Tibial nerve (tissue), 4 donors: ENCODE results near the gene MALAT1. TPM values are rescaled to one million over a fixed set of nuclear protein-coding genes. Genes with fewer than 3 reads are reported as not detected.
"Not testable (repeated sequence)": the region's sequence is repeated elsewhere in the genome, so short reads cannot be mapped to it uniquely, and the experiment has no call there.

Experiments
- DNase-seq, 2 donors: peaks; one replicate each; pipeline ENCODE4 v3.0.0-alpha.2; 2019; ENCODE audit warnings: low spot score in 2 of 2
- H3K27ac ChIP-seq, 4 donors: fragments of 200-600 bp; sonication (generic) in 3 of 4; one replicate each; pipeline ENCODE4 v1.5.1; 2017 to 2019; ENCODE audit warnings: mild to moderate bottlenecking in 1 of 4
- H3K27me3 ChIP-seq, 2 donors: fragments of 200-600 bp; sonication (generic) in 1 of 2; one replicate each; pipeline versions ENCODE4 v1.5.1 to v1.6.0; 2017 to 2019
- H3K36me3 ChIP-seq, 3 donors: fragments of 200-600 bp; sonication (generic); one replicate each; pipeline ENCODE4 v1.5.1; 2018 to 2019
- H3K4me1 ChIP-seq, 4 donors: fragments of 200-600 bp; sonication (generic) in 3 of 4; one replicate each; pipeline ENCODE4 v1.5.1; 2017 to 2019
- H3K4me3 ChIP-seq, 4 donors: fragments of 200-600 bp; sonication (generic) in 3 of 4; one replicate each; pipeline ENCODE4 v1.5.1; 2017 to 2019; ENCODE audit warnings: mild to moderate bottlenecking in 1 of 4, moderate library complexity in 1 of 4
- H3K9me3 ChIP-seq, 4 donors: fragments of 200-600 bp; sonication (generic) in 3 of 4; one replicate each; pipeline ENCODE4 v1.5.1; 2017 to 2019
- EP300 ChIP-seq, 2 donors: sonication (generic); formaldehyde crosslinking; IDR thresholded peaks; one replicate each; pipeline ENCODE4 v1.6.1; 2017; ENCODE audit warnings: antibody characterized with exemption in 2 of 2, mild to moderate bottlenecking in 1 of 2
- POLR2A ChIP-seq, 2 donors: fragments of 450-650 bp; IDR thresholded peaks; one replicate each; pipeline ENCODE4 v1.6.1; 2017; ENCODE audit warnings: antibody characterized with exemption in 2 of 2, mild to moderate bottlenecking in 2 of 2, moderate library complexity in 2 of 2
- WGBS, 2 donors: methylation state at CpG; one replicate each; pipeline ENCODE4 v1.1.5; 2018; 5-methylcytosine and 5-hydroxymethylcytosine counted together
- total RNA-seq, 4 donors: library from RNA; depleted of rRNA; stranded (reverse); fragments of >200 nt; gene quantifications; one replicate each; pipeline ENCODE4 v1.1.0, GENCODE V29; 2016
- TF ChIP-seq, protein P1 (sequence below), 5 experiments: fragments of 200-600 bp in 3 of 5; fragments of 450-650 bp in 2 of 5; sonication (generic) in 3 of 5; IDR thresholded peaks; one replicate each; pipeline ENCODE4 v1.5.1; 2016 to 2019; ENCODE audit warnings: antibody characterized with exemption in 5 of 5, mild to moderate bottlenecking in 3 of 5, moderate library complexity in 2 of 5

The MALAT1 gene
- total RNA-seq, 4 donors from 2014 or later: 20,649 to 23,532 (median 22,230) TPM

DNA sequence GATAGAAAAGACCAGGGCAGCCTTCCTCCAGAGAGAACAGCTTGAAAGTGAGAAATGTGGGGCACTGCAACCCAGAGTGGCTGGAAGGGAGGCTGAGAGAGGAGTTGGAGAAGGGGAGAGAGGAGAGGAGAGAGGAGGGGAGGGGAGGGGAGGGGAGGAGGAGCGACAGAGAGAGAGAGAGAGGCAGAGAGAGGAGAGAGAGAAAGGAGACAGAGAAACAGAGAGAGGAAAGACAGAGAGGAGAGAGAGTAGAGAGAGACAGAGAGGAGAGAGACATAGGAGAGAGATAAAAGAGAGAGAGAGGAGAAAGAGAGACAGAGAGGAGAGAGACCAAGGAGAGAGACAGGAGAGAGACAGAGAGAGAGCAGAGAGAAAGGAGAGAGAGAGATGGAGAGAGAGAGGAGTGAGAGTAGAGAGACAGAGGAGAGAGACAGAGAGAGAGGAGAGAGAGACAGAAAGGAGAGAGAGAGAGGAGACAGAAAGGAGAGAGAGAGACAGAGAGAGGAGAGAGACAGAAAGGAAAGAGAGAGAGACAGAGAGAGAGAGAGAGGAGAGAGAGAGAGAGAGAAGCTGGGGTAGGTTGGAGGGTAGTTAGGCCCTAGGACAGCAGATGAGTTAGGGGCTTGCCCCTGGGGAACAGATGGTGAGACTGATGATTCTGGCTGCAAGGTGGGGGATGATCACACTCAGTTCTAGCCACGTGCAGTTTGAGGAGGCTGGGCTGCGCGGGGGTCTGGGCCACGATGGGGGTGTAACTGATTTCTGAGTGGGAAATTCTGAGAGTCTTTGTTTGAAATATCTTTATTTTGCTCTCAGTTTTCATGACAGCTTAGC is 17.5 kb downstream of the MALAT1 start:
- no peak for DNase-seq
- no peaks in the 10 kb centered on the region for H3K9me3 ChIP-seq
- 47 to 61% methylated on average over 4 to 5 of the region's 5 CpGs for WGBS, 2 donors
- no peak overlapping the region for H3K4me3 ChIP-seq
- TF ChIP-seq EP300 (IDR thresholded peaks at IDR 0.05): no peak
- TF ChIP-seq, protein P1, sequence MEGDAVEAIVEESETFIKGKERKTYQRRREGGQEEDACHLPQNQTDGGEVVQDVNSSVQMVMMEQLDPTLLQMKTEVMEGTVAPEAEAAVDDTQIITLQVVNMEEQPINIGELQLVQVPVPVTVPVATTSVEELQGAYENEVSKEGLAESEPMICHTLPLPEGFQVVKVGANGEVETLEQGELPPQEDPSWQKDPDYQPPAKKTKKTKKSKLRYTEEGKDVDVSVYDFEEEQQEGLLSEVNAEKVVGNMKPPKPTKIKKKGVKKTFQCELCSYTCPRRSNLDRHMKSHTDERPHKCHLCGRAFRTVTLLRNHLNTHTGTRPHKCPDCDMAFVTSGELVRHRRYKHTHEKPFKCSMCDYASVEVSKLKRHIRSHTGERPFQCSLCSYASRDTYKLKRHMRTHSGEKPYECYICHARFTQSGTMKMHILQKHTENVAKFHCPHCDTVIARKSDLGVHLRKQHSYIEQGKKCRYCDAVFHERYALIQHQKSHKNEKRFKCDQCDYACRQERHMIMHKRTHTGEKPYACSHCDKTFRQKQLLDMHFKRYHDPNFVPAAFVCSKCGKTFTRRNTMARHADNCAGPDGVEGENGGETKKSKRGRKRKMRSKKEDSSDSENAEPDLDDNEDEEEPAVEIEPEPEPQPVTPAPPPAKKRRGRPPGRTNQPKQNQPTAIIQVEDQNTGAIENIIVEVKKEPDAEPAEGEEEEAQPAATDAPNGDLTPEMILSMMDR (IDR thresholded peaks at IDR 0.05): peak in 3 of 5 experiments; percentile 20 to 55 (median 23)
- H3K27me3 ChIP-seq: no peaks in the 10 kb centered on the region
- H3K27ac ChIP-seq: peak overlapping the region in 2 of 4 donors; percentile 44 to 55
- no peaks in the 10 kb centered on the region for H3K36me3 ChIP-seq
- no peaks in the 10 kb centered on the region for H3K4me1 ChIP-seq

DNA sequence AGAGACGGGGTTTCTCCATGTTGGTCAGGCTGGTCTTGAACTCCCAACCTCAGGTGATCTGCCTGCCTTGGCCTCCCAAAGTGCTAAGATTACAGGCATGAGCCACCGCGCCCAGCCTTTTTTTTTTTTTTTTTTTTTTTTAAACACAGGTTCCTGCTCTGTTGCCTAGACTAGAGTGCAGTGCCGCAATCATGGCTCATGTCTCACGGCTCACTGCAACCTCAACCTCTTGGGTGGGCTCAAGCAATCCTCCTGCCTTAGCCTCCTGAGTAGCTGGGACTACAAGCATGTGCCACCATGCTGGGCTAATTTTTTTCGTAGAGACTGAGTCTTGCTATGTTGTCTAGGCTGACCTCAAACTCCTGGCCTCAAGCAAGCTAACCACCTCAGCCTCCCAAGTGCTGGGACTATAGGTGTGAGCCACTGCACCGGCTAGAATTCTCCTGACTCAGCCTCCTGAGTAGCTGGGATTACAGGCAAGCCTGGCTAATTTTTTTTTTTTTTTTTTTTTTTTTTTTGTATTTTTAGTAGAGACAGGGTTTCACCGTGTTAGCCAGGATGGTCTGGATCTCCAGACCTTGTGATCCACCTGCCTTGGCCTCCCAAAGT is 20.2 kb downstream of the MALAT1 start:
- not testable (repeated sequence) for H3K4me1 ChIP-seq, H3K27ac ChIP-seq, H3K36me3 ChIP-seq, H3K9me3 ChIP-seq, H3K27me3 ChIP-seq, H3K4me3 ChIP-seq, DNase-seq
- 94 to 97% methylated on average over 8 of the region's 8 CpGs for WGBS, 2 donors

DNA sequence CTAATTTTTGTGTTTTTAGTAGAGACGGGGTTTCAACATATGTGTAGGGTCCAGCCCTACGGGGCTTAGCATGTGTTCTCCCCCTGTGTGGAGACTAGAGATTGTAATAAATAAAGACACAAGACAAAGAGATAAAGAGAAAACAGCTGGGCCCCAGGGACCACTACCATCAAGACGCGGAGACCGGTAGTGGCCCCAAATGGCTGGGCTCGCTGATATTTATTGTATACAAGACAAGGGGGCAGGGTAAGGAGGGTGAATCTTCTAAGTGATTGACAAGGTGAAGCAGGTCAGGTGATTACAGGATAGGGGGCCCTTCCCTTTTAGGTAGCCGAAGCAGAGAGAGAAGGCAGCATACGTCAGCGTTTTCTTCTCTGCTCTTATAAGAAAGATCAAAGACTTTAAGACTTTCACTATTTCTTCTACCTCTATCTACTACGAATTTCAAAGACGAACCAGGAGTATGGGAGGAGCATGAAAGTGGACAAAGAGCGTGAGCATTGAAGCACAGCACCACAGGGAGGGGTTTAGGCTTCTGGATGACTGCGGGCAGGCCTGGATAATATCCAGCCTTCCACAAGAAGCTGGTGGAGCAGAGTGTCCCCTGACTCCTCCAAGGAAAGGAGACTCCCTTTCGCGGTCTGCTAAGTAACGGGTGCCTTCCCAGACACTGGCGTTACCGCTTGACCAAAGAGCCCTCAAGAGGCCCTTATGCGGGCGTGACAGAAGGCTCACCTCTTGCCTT is 23.1 kb downstream of the MALAT1 start:
- not testable (repeated sequence) for H3K9me3 ChIP-seq, H3K36me3 ChIP-seq, H3K27me3 ChIP-seq, H3K4me3 ChIP-seq, H3K27ac ChIP-seq, DNase-seq
- WGBS, 2 donors: 83 to 84% methylated on average over 20 of the region's 20 CpGs
- H3K4me1 ChIP-seq: peaks cover 0 to 31% (median 17%) of the 10 kb centered on the region in 4 donors

DNA sequence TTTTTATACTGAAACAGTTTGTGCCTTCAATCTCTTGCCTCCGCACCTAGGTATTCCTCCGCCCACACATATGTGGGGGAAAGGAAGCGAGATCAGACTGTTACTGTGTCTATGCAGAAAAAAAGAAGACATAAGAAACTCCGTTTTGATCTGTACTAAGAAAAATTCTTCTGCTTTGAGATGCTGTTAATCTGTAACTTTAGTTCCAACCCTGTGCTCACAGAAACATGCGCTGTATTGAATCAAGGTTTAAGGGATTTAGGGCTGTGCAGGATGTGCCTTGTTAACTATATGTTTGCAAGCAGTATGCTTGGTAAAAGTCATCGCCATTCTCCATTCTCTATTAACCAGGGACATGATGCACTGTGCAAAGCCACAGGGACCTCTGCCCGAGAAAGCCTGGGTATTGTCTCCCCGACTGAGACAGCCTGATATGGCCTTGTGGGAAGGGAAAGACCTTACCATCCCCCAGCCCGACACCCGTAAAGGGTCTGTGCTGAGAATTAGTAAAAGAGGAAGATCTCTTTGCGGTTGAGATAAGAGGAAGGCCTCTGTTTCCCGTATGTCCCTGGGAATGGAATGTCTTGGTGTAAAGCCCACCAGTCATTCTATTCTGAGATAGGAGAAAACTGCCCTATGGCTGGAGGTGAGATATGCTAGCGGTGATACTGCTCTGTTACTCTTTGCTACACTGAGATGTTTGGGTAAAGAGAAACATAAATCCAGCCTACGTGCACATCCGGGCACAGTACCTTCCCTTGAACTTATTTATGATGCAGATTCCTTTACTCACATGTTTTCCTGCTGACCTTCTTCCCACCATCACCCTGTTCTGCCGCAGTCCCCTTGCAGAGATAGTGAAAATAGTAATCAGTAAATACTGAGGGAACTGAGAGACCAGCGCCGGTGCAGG is 24.1 kb downstream of the MALAT1 start:
- Histone ChIP-seq H3K27ac (peak overlapping the region in 2 of 4 donors; percentile 80 to 94), H3K4me1 (peaks cover 0 to 35% (median 17%) of the 10 kb centered on the region in 4 donors), H3K36me3 (peaks cover 0 to 16% (median 0%) of the 10 kb centered on the region in 3 donors)
- WGBS, 2 donors: 75 to 78% methylated on average over 18 of the region's 18 CpGs
- DNase-seq, H3K4me3 ChIP-seq, H3K9me3 ChIP-seq, H3K27me3 ChIP-seq: not testable (repeated sequence)

DNA sequence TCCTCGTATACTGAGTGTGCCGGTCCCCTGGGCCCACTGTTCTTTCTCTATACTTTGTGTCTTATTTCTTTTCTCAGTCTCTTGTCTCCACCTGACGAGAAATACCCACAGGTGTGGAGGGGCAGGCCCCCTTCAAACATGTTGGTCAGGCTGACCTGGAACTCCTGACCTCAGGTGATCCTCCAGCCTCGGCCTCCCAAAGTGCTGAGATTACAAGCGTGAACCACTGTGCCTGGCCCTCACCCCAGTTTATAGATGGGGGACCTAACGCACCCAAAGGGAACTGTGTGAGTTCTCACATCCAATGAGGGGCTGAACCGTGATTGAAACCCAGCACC is 24.8 kb downstream of the MALAT1 start:
- not testable (repeated sequence) for DNase-seq, H3K4me3 ChIP-seq, H3K9me3 ChIP-seq, H3K27me3 ChIP-seq
- peaks cover 0 to 22% (median 0%) of the 10 kb centered on the region in 3 donors for H3K36me3 ChIP-seq
- H3K4me1 ChIP-seq: peaks cover 0 to 40% (median 18%) of the 10 kb centered on the region in 4 donors
- 86 to 88% methylated on average over 7 of the region's 7 CpGs for WGBS, 2 donors
- H3K27ac ChIP-seq: peak overlapping the region in 3 of 4 donors; percentile 80 to 94 (median 89)

DNA sequence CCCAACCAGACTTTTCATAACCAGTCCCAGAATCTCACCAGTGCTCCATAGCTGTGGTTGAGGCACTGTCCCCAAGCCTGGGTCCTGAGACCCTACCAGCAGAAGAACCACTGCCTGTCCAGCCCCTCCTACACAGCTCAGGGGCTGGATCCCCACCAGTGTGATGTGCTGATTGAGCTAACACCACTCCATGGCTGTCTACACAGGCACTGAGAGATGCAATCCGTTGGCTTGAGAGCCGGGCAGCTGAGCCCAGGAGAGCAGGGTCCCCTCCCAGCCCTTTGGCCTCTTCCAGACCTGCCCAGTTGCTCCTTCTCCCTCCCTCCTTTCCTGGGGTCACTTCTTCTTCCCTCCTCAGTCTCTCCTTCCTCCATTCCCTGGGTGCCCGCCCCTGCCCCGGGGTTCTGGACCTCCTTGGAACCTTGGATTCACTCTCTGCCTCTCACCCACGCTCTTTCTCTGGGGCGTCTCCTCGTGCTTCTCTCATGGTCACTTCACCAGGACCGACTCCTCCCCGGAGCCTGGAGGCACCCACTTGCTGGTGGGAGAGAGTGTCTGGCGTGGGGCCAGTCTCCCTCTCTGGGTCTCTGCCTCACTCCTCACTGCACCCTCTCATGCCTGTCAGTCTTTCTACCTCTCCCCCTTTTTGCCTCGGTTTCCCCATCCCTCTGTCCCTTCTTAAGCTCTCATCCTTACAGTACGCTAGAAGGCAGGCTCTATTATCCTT is 25.3 kb downstream of the MALAT1 start:
- 11 to 20% methylated on average over 12 of the region's 12 CpGs for WGBS, 2 donors
- Histone ChIP-seq H3K27me3 (no peaks in the 10 kb centered on the region), H3K36me3 (peaks cover 0 to 26% (median 0%) of the 10 kb centered on the region in 3 donors), H3K9me3 (no peaks in the 10 kb centered on the region), H3K27ac (peak overlapping the region; percentile 71 to 94 (median 84)), H3K4me1 (peaks cover 0 to 46% (median 21%) of the 10 kb centered on the region in 4 donors), H3K4me3 (peak overlapping the region in 3 of 4 donors; percentile 34 to 75 (median 38))
- TF ChIP-seq, protein P1 (IDR thresholded peaks at IDR 0.05): no peak
- TF ChIP-seq POLR2A (IDR thresholded peaks at IDR 0.05) (no peak), EP300 (IDR thresholded peaks at IDR 0.05) (no peak)
- peak in 1 of 2 donors; percentile 51 for DNase-seq
